WTC11 (cell line): Measurements from ENCODE around the gene RPL29. TPM values are rescaled to one million over a fixed set of nuclear protein-coding genes. Genes with fewer than 3 reads are reported as not detected.

Experiments
- ATAC-seq: fragments of 200-7000 bp; cut with Tn5 transposase; 2 replicates; pipeline ENCODE4 v1.10.0; 2021; ENCODE audit warnings: mild to moderate bottlenecking, moderate library complexity
- CTCF ChIA-PET: fragments of 300-600 bp; sonication (Branson Sonifier 250); formaldehyde crosslinking; loops from one replicate; lab custom pipeline; 2021; ENCODE audit warnings: antibody characterized with exemption; lab: Charles Lee
- POLR2A ChIA-PET: fragments of 350-600 bp; sonication (Branson Sonifier 250); formaldehyde crosslinking; loops from one replicate; lab custom pipeline; 2021; ENCODE audit warnings: antibody characterized with exemption; lab: Charles Lee
- DNase-seq: peaks from one replicate; pipeline ENCODE4 v3.0.0; 2021; ENCODE audit warnings: low spot score
- H3K27ac Mint-ChIP-seq: 2 replicates; pipeline ENCODE4 v1.8.0; 2021; ENCODE audit warnings: mixed read lengths
- H3K27me3 Mint-ChIP-seq: 2 replicates; pipeline ENCODE4 v1.8.0; 2021; ENCODE audit warnings: low read depth, mild to moderate bottlenecking, moderate library complexity, mixed read lengths
- H3K36me3 Mint-ChIP-seq: 2 replicates; pipeline ENCODE4 v1.8.0; 2021; ENCODE audit warnings: mixed read lengths
- H3K4me1 Mint-ChIP-seq: 2 replicates; pipeline ENCODE4 v1.8.0; 2022; ENCODE audit warnings: mixed read lengths
- H3K4me3 Mint-ChIP-seq: 2 replicates; pipeline ENCODE4 v1.8.0; 2021; ENCODE audit warnings: mild to moderate bottlenecking, moderate library complexity, mixed read lengths
- H3K9me3 Mint-ChIP-seq: 2 replicates; pipeline ENCODE4 v1.8.0; 2021; ENCODE audit warnings: mixed read lengths
- ATF1 ChIP-seq: sonication (generic); formaldehyde crosslinking; IDR thresholded peaks from 2 replicates; pipeline ENCODE4 v1.8.1; 2023; ENCODE audit warnings: mild to moderate bottlenecking, moderate library complexity, missing genetic modification reagents
- CREM ChIP-seq: sonication (generic); formaldehyde crosslinking; IDR thresholded peaks from 2 replicates; pipeline ENCODE4 v1.8.1; 2022; ENCODE audit warnings: mild to moderate bottlenecking, missing genetic modification reagents, moderate library complexity
- ELF4 ChIP-seq: sonication (generic); formaldehyde crosslinking; IDR thresholded peaks from 2 replicates; pipeline ENCODE4 v1.8.1; 2022; ENCODE audit warnings: low read depth, mild to moderate bottlenecking, moderate library complexity, missing genetic modification reagents
- EMX1 ChIP-seq: fragments of 250-450 bp; sonication (Bioruptor Pico); IDR thresholded peaks from 2 replicates; pipeline ENCODE4 v1.8.0; 2021; ENCODE audit warnings: mild to moderate bottlenecking
- GRHL2 ChIP-seq: fragments of 250-450 bp; sonication (Bioruptor Pico); IDR thresholded peaks from 2 replicates; pipeline ENCODE4 v1.8.0; 2022; ENCODE audit warnings: mild to moderate bottlenecking, moderate library complexity; ENCODE audit not compliant: insufficient replicate concordance, severe bottlenecking
- PRRX2 ChIP-seq: fragments of 250-450 bp; sonication (Bioruptor Pico); IDR thresholded peaks from 2 replicates; pipeline ENCODE4 v1.8.0; 2021; ENCODE audit warnings: mild to moderate bottlenecking
- RORB ChIP-seq: fragments of 250-450 bp; sonication (Bioruptor Pico); IDR thresholded peaks from 2 replicates; pipeline ENCODE4 v1.9.0; 2021; ENCODE audit warnings: mild to moderate bottlenecking
- SMAD4 ChIP-seq: sonication (generic); formaldehyde crosslinking; IDR thresholded peaks from 2 replicates; pipeline ENCODE4 v1.8.0; 2022; ENCODE audit warnings: mild to moderate bottlenecking, missing genetic modification reagents
- SOX15 ChIP-seq: fragments of 250-450 bp; sonication (Bioruptor Pico); IDR thresholded peaks from 2 replicates; pipeline ENCODE4 v1.9.0; 2021; ENCODE audit warnings: mild to moderate bottlenecking
- TCF7 ChIP-seq: sonication (generic); formaldehyde crosslinking; IDR thresholded peaks from 2 replicates; pipeline ENCODE4 v1.8.0; 2022; ENCODE audit warnings: mild to moderate bottlenecking, low read depth, missing genetic modification reagents, moderate library complexity
- TEAD4 ChIP-seq: sonication (generic); formaldehyde crosslinking; IDR thresholded peaks from 2 replicates; pipeline ENCODE4 v1.8.0; 2022; ENCODE audit warnings: mild to moderate bottlenecking, missing genetic modification reagents
- TP53 ChIP-seq: sonication (generic); formaldehyde crosslinking; IDR thresholded peaks from 2 replicates; pipeline ENCODE4 v1.8.1; 2023; ENCODE audit warnings: mild to moderate bottlenecking, missing genetic modification reagents
- ZBTB21 ChIP-seq: sonication (generic); formaldehyde crosslinking; IDR thresholded peaks from 2 replicates; pipeline ENCODE4 v1.8.1; 2023; ENCODE audit warnings: mild to moderate bottlenecking, missing genetic modification reagents, borderline replicate concordance
- ZNF232 ChIP-seq: sonication (generic); formaldehyde crosslinking; IDR thresholded peaks from 2 replicates; pipeline ENCODE4 v1.8.0; 2022; ENCODE audit warnings: mild to moderate bottlenecking, missing genetic modification reagents
- ZNF416 ChIP-seq: fragments of 250-450 bp; sonication (Bioruptor Pico); IDR thresholded peaks from 2 replicates; pipeline ENCODE4 v1.9.0; 2021; ENCODE audit warnings: mild to moderate bottlenecking, inconsistent platforms
- ZNF423 ChIP-seq: fragments of 250-450 bp; sonication (Bioruptor Pico); IDR thresholded peaks from 2 replicates; pipeline ENCODE4 v2.1.2; 2022; ENCODE audit warnings: mild to moderate bottlenecking, moderate library complexity
- total RNA-seq: library from RNA; stranded (reverse); gene quantifications from 3 replicates; pipeline ENCODE4 v1.2.3, GENCODE V29; 2021
- TF ChIP-seq, protein P1 (sequence below): sonication (generic); formaldehyde crosslinking; IDR thresholded peaks from 2 replicates; pipeline ENCODE4 v1.8.1; 2023; ENCODE audit warnings: mild to moderate bottlenecking, missing genetic modification reagents, moderate library complexity
- TF ChIP-seq, protein P2 (sequence below): fragments of 250-450 bp; sonication (Bioruptor Pico); IDR thresholded peaks from 2 replicates; pipeline ENCODE4 v2.1.2; 2022; ENCODE audit warnings: mild to moderate bottlenecking, moderate library complexity
- TF ChIP-seq, protein P3 (sequence below): fragments of 250-450 bp; sonication (Bioruptor Pico); IDR thresholded peaks from 2 replicates; pipeline ENCODE4 v1.9.0; 2021; ENCODE audit warnings: mild to moderate bottlenecking
- TF ChIP-seq, protein P4 (sequence below): sonication (generic); formaldehyde crosslinking; IDR thresholded peaks from 2 replicates; pipeline ENCODE4 v1.8.0; 2023; ENCODE audit warnings: mild to moderate bottlenecking, missing genetic modification reagents
- TF ChIP-seq, protein P5 (sequence below): fragments of 250-450 bp; sonication (Bioruptor Pico); IDR thresholded peaks from 2 replicates; pipeline ENCODE4 v1.9.0; 2021; ENCODE audit warnings: mild to moderate bottlenecking, borderline replicate concordance
- TF ChIP-seq, protein P6 (sequence below): sonication (generic); formaldehyde crosslinking; IDR thresholded peaks from 2 replicates; pipeline ENCODE4 v1.8.1; 2023; ENCODE audit warnings: mild to moderate bottlenecking, missing genetic modification reagents

The RPL29 gene
- total RNA-seq, 1 experiment from 2014 or later: 1,343 TPM

DNA sequence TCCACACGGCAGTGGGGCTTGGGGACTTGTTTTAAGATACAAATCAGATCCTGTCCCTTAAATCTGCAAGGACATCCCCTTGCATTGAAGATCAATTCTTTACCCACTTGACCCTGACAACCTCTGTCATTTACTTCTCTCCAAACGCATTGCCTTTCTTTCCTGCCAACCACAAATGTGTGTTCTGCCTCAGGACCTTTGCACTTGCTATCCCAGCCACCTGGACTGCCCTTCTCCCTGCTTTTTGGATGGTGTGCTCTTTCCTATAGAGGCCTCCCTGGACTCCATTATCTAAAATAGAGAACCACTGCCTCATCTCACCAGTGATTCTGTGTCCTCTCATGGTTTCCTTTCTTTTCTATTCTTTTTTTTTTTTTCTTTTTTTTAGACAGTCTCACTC, 1.5 kb upstream of the RPL29 start:
- TF ChIP-seq TCF7 (CRISPR knock-in tag) (no peak), ZNF232 (no peak), SOX15 (no peak), TEAD4 (CRISPR knock-in tag) (no peak), RORB (CRISPR knock-in tag) (no peak), ZBTB21 (CRISPR knock-in tag) (no peak), SMAD4 (no peak), EMX1 (no peak), ELF4 (CRISPR knock-in tag) (no peak), TP53 (CRISPR knock-in tag) (no peak), ZNF416 (no peak), ZNF423 (CRISPR knock-in tag) (no peak), ATF1 (no peak), GRHL2 (CRISPR knock-in tag) (no peak)
- TF ChIP-seq, protein P1, sequence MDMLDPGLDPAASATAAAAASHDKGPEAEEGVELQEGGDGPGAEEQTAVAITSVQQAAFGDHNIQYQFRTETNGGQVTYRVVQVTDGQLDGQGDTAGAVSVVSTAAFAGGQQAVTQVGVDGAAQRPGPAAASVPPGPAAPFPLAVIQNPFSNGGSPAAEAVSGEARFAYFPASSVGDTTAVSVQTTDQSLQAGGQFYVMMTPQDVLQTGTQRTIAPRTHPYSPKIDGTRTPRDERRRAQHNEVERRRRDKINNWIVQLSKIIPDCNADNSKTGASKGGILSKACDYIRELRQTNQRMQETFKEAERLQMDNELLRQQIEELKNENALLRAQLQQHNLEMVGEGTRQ (CRISPR knock-in tag): no peak
- TF ChIP-seq, protein P2, sequence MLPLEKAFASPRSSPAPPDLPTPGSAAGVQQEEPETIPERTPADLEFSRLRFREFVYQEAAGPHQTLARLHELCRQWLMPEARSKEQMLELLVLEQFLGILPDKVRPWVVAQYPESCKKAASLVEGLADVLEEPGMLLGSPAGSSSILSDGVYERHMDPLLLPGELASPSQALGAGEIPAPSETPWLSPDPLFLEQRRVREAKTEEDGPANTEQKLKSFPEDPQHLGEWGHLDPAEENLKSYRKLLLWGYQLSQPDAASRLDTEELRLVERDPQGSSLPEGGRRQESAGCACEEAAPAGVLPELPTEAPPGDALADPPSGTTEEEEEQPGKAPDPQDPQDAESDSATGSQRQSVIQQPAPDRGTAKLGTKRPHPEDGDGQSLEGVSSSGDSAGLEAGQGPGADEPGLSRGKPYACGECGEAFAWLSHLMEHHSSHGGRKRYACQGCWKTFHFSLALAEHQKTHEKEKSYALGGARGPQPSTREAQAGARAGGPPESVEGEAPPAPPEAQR (CRISPR knock-in tag): no peak
- TF ChIP-seq, protein P3, sequence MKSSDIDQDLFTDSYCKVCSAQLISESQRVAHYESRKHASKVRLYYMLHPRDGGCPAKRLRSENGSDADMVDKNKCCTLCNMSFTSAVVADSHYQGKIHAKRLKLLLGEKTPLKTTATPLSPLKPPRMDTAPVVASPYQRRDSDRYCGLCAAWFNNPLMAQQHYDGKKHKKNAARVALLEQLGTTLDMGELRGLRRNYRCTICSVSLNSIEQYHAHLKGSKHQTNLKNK (CRISPR knock-in tag): no peak
- TF ChIP-seq, protein P4, sequence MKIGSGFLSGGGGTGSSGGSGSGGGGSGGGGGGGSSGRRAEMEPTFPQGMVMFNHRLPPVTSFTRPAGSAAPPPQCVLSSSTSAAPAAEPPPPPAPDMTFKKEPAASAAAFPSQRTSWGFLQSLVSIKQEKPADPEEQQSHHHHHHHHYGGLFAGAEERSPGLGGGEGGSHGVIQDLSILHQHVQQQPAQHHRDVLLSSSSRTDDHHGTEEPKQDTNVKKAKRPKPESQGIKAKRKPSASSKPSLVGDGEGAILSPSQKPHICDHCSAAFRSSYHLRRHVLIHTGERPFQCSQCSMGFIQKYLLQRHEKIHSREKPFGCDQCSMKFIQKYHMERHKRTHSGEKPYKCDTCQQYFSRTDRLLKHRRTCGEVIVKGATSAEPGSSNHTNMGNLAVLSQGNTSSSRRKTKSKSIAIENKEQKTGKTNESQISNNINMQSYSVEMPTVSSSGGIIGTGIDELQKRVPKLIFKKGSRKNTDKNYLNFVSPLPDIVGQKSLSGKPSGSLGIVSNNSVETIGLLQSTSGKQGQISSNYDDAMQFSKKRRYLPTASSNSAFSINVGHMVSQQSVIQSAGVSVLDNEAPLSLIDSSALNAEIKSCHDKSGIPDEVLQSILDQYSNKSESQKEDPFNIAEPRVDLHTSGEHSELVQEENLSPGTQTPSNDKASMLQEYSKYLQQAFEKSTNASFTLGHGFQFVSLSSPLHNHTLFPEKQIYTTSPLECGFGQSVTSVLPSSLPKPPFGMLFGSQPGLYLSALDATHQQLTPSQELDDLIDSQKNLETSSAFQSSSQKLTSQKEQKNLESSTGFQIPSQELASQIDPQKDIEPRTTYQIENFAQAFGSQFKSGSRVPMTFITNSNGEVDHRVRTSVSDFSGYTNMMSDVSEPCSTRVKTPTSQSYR (CRISPR knock-in tag): no peak
- POLR2A ChIA-PET: no interaction called here
- Mint-ChIP-seq H3K27me3 (no peaks in the 10 kb centered on the region), H3K9me3 (0 out of 2 replicates have a peak, but pooled peaks cover 2% of the 10 kb centered on the region), H3K27ac (no peak overlapping the region; the same call in 1 of the 2 replicates), H3K36me3 (peaks cover 36% of the 10 kb centered on the region), H3K4me3 (no peak overlapping the region), H3K4me1 (peaks cover 35% of the 10 kb centered on the region)
- DNase-seq: no peak
- ATAC-seq: no peak
- CTCF ChIA-PET: interaction anchor here (0.7 to 1.9 kb wide), 2 partner anchors 14 to 60 kb away, joined by 4 to 5 read pairs; partner anchors contain the start of gene ACY1

DNA sequence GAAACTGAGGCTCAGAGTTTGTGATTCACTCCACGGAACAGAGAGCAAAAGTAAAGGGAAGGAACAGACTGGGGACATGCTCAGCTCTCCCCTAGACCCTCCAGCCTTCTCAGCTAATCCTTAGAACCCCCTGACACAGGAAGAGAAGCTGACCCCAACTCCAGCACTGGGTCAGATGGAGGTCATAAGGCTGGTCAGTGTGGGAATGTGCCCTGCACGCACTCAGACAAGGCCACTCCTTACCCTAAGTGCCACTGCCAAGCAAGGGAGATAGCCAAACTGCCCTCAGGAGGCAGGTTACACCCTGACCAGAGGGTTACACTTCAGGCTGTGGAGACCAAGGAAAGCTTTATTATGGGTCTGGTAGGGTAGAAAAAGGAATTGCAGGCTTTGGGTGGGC, 1.2 kb downstream of the RPL29 start:
- Mint-ChIP-seq H3K9me3 (0 out of 2 replicates have a peak, but pooled peaks cover 2% of the 10 kb centered on the region), H3K36me3 (peaks cover 46% of the 10 kb centered on the region), H3K27me3 (no peaks in the 10 kb centered on the region), H3K4me1 (peaks cover 33% of the 10 kb centered on the region), H3K27ac (peak overlapping the region; percentile 100), H3K4me3 (peak overlapping the region; percentile 99)
- DNase-seq: no peak
- no peak for ATAC-seq
- ChIA-PET CTCF (interaction anchor here (1.7 kb wide), 1 partner anchor 21 kb away, joined by 15 read pairs; the partner anchor contains the start of gene ABHD14B), POLR2A (interaction anchor here (1.9 kb wide), 1 partner anchor 11 kb away, joined by 14 read pairs; the partner anchor contains the start of gene ACY1)
- TF ChIP-seq CREM (CRISPR knock-in tag): no peak
- TF ChIP-seq, protein P5, sequence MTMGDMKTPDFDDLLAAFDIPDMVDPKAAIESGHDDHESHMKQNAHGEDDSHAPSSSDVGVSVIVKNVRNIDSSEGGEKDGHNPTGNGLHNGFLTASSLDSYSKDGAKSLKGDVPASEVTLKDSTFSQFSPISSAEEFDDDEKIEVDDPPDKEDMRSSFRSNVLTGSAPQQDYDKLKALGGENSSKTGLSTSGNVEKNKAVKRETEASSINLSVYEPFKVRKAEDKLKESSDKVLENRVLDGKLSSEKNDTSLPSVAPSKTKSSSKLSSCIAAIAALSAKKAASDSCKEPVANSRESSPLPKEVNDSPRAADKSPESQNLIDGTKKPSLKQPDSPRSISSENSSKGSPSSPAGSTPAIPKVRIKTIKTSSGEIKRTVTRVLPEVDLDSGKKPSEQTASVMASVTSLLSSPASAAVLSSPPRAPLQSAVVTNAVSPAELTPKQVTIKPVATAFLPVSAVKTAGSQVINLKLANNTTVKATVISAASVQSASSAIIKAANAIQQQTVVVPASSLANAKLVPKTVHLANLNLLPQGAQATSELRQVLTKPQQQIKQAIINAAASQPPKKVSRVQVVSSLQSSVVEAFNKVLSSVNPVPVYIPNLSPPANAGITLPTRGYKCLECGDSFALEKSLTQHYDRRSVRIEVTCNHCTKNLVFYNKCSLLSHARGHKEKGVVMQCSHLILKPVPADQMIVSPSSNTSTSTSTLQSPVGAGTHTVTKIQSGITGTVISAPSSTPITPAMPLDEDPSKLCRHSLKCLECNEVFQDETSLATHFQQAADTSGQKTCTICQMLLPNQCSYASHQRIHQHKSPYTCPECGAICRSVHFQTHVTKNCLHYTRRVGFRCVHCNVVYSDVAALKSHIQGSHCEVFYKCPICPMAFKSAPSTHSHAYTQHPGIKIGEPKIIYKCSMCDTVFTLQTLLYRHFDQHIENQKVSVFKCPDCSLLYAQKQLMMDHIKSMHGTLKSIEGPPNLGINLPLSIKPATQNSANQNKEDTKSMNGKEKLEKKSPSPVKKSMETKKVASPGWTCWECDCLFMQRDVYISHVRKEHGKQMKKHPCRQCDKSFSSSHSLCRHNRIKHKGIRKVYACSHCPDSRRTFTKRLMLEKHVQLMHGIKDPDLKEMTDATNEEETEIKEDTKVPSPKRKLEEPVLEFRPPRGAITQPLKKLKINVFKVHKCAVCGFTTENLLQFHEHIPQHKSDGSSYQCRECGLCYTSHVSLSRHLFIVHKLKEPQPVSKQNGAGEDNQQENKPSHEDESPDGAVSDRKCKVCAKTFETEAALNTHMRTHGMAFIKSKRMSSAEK (CRISPR knock-in tag): no peak
- TF ChIP-seq PRRX2 (CRISPR knock-in tag): no peak
- TF ChIP-seq, protein P4 (CRISPR knock-in tag): no peak
- TF ChIP-seq, protein P6, sequence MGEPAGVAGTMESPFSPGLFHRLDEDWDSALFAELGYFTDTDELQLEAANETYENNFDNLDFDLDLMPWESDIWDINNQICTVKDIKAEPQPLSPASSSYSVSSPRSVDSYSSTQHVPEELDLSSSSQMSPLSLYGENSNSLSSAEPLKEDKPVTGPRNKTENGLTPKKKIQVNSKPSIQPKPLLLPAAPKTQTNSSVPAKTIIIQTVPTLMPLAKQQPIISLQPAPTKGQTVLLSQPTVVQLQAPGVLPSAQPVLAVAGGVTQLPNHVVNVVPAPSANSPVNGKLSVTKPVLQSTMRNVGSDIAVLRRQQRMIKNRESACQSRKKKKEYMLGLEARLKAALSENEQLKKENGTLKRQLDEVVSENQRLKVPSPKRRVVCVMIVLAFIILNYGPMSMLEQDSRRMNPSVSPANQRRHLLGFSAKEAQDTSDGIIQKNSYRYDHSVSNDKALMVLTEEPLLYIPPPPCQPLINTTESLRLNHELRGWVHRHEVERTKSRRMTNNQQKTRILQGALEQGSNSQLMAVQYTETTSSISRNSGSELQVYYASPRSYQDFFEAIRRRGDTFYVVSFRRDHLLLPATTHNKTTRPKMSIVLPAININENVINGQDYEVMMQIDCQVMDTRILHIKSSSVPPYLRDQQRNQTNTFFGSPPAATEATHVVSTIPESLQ (CRISPR knock-in tag): no peak
